Measurements from ENCODE around the gene FOSL1.

FOSL1 gene

GRCh38 chr11:65899356-65900124 lies 648 bp downstream of the FOSL1 start:
- DNase-seq (ENCODE audit: low spot score), result peak; percentile 65
- in situ Hi-C loops (cut with MboI; ENCODE audit: low sequenced_read_pairs, unreplicated experiment), result no loop called here
- no peak for TF ChIP-seq CTCF (IDR thresholded peaks at IDR 0.05; ENCODE audit: borderline replicate concordance, control extremely low read depth, extremely low read depth, insufficient read depth, missing control alignments)

- no peak for DNase-seq (ENCODE audit: low spot score)
- in situ Hi-C loops (cut with MboI; ENCODE audit: low sequenced_read_pairs, unreplicated experiment), result no loop called here
These were observed 1.4 kb downstream of the FOSL1 start for GRCh38 chr11:65898656-65899355.

GRCh38 chr11:65897020-65897471 lies 3.1 kb downstream of the FOSL1 start:
- in situ Hi-C loops (cut with MboI; ENCODE audit: low sequenced_read_pairs, unreplicated experiment), result no loop called here
- no peak for DNase-seq (ENCODE audit: low spot score)
- no peak for TF ChIP-seq CTCF (IDR thresholded peaks at IDR 0.05; ENCODE audit: borderline replicate concordance, control extremely low read depth, extremely low read depth, insufficient read depth, missing control alignments)

More at GRCh38 chr11:65898656-65899355, 1.4 kb downstream of the FOSL1 start:
- TF ChIP-seq CTCF (IDR thresholded peaks at IDR 0.05; ENCODE audit: borderline replicate concordance, control extremely low read depth, extremely low read depth, insufficient read depth, missing control alignments), result no peak

- DNase-seq (ENCODE audit: low spot score), result no peak
- no peak for TF ChIP-seq CTCF (IDR thresholded peaks at IDR 0.05; ENCODE audit: borderline replicate concordance, control extremely low read depth, extremely low read depth, insufficient read depth, missing control alignments)
- in situ Hi-C loops (cut with MboI; ENCODE audit: low sequenced_read_pairs, unreplicated experiment), result no loop called here
These were observed 3.9 kb downstream of the FOSL1 start for GRCh38 chr11:65896034-65896999.

GRCh38 chr11:65895482-65895981 lies 4.7 kb downstream of the FOSL1 start:
- no peak for TF ChIP-seq CTCF (IDR thresholded peaks at IDR 0.05; ENCODE audit: borderline replicate concordance, control extremely low read depth, extremely low read depth, insufficient read depth, missing control alignments)
- in situ Hi-C loops (cut with MboI; ENCODE audit: low sequenced_read_pairs, unreplicated experiment), result no loop called here
- DNase-seq (ENCODE audit: low spot score), result no peak

All from GM13976 (cell line).